BJ (cell line): ENCODE results near the gene ATP13A4. TPM values are rescaled to one million over a fixed set of nuclear protein-coding genes. Genes with fewer than 3 reads are reported as not detected.

Source experiments
- CTCF ChIA-PET: fragments of 350-600 bp; formaldehyde crosslinking; extraction: SDS; loops from one replicate; lab custom pipeline; 2021; ENCODE audit warnings: antibody characterized with exemption, inconsistent platforms; lab: Yijun Ruan, JAX
- POLR2A ChIA-PET: fragments of 300-600 bp; sonication (Branson Sonifier 250); formaldehyde crosslinking; extraction: SDS; loops from one replicate; lab custom pipeline; 2021; ENCODE audit warnings: antibody characterized with exemption; lab: Charles Lee
- DNase-seq: peaks from one replicate; pipeline ENCODE4 v3.0.0-alpha.2; 2011; ENCODE audit warnings: low read depth
- H3K27me3 ChIP-seq: 2 replicates; pipeline ENCODE4 v1.6.0; 2011; ENCODE audit warnings: low read length; ENCODE audit not compliant: control insufficient read depth, insufficient read depth
- H3K36me3 ChIP-seq: 2 replicates; pipeline ENCODE4 v1.5.1; 2011; ENCODE audit warnings: low read length; ENCODE audit not compliant: control insufficient read depth, insufficient read depth
- H3K4me3 ChIP-seq: 2 replicates; pipeline ENCODE4 v1.5.1; 2011; ENCODE audit warnings: low read depth, mild to moderate bottlenecking, control low read depth, low read length
- CTCF ChIP-seq: IDR thresholded peaks from 2 replicates; pipeline ENCODE4 v1.5.1; 2011; ENCODE audit warnings: low read depth, mild to moderate bottlenecking, control low read depth, inconsistent platforms, low read length, moderate library complexity; ENCODE audit not compliant: insufficient read depth
- polyA plus RNA-seq: library from polyadenylated mRNA; depleted of rRNA; stranded (reverse); fragments of >200 nt; gene quantifications from 2 replicates; pipeline ENCODE4 v1.2.3, GENCODE V29; 2011

Gene ATP13A4
- polyA plus RNA-seq, 1 experiment, result 0.10 TPM

- Histone ChIP-seq H3K4me3 (no peak overlapping the region), H3K27me3 (no peaks in the 10 kb centered on the region), H3K36me3 (no peaks in the 10 kb centered on the region)
- no peak for TF ChIP-seq CTCF
- ChIA-PET POLR2A (no interaction called here), CTCF (no interaction called here)
- DNase-seq, result no peak
Measured at GRCh38 chr3:193446965-193447602, 107.6 kb downstream of the ATP13A4 start.

- ChIA-PET POLR2A (no interaction called here), CTCF (no interaction called here)
- no peaks in the 10 kb centered on the region for H3K27me3 ChIP-seq
- no peak for DNase-seq
- no peak overlapping the region for H3K4me3 ChIP-seq
- TF ChIP-seq CTCF, result no peak
- no peaks in the 10 kb centered on the region for H3K36me3 ChIP-seq
Measured at GRCh38 chr3:193439423-193439822, 115.3 kb downstream of the ATP13A4 start.

- POLR2A ChIA-PET, result no interaction called here
- Histone ChIP-seq H3K36me3 (no peaks in the 10 kb centered on the region), H3K4me3 (no peak overlapping the region), H3K27me3 (no peaks in the 10 kb centered on the region)
- DNase-seq, result no peak
- CTCF ChIA-PET, result no interaction called here
- no peak for TF ChIP-seq CTCF
Measured at GRCh38 chr3:193418576-193419373, 135.9 kb downstream of the ATP13A4 start.

GRCh38 chr3:193416629-193417028 lies 138.1 kb downstream of the ATP13A4 start:
- H3K4me3 ChIP-seq, result no peak overlapping the region
- no peaks in the 10 kb centered on the region for H3K27me3 ChIP-seq
- DNase-seq, result no peak
- ChIA-PET POLR2A (no interaction called here), CTCF (no interaction called here)
- H3K36me3 ChIP-seq, result no peaks in the 10 kb centered on the region
- TF ChIP-seq CTCF, result no peak

GRCh38 chr3:193407688-193408087 lies 147.0 kb downstream of the ATP13A4 start:
- TF ChIP-seq CTCF, result no peak
- ChIA-PET CTCF (no interaction called here), POLR2A (no interaction called here)
- no peak overlapping the region for H3K4me3 ChIP-seq
- H3K36me3 ChIP-seq, result no peaks in the 10 kb centered on the region
- no peaks in the 10 kb centered on the region for H3K27me3 ChIP-seq
- no peak for DNase-seq
